K562 (cell line): ENCODE results near the gene ZNF628. TPM values are rescaled to one million over a fixed set of nuclear protein-coding genes. Genes with fewer than 3 reads are reported as not detected.

Experiments used
- BCLAF1 ChIP-seq, 2 experiments: fragments of 450-650 bp in 1 of 2; IDR thresholded peaks; 2 replicates each; pipeline ENCODE4 v1.6.1; 2011 to 2017; ENCODE audit warnings: low read depth in 2 of 2, antibody characterized with exemption in 1 of 2, borderline replicate concordance in 1 of 2, low read length in 1 of 2, mild to moderate bottlenecking in 1 of 2, mixed read lengths in 1 of 2; ENCODE audit not compliant: control insufficient read depth in 1 of 2
- BRF2 ChIP-seq: IDR thresholded peaks from 3 replicates; pipeline ENCODE4 v1.6.1; 2011; ENCODE audit warnings: borderline replicate concordance, mild to moderate bottlenecking; ENCODE audit not compliant: insufficient read length, insufficient read depth
- CREB1 ChIP-seq, 2 experiments: sonication (generic) in 1 of 2; formaldehyde crosslinking in 1 of 2; IDR thresholded peaks; 2 replicates each; pipeline versions ENCODE4 v1.6.1 to v1.8.0; 2012 to 2022; ENCODE audit warnings: inconsistent platforms in 1 of 2, mild to moderate bottlenecking in 1 of 2, missing genetic modification reagents in 1 of 2, moderate library complexity in 1 of 2
- GABPA ChIP-seq: fragments of 200-800 bp; sonication (Bioruptor generic); conservative IDR thresholded peaks from 2 replicates; pipeline ENCODE4 v1.6.1; 2016; ENCODE audit warnings: low read depth, missing genetic modification characterization, missing compliant biosample characterization
- GABPB1 ChIP-seq: sonication (generic); formaldehyde crosslinking; IDR thresholded peaks from 2 replicates; pipeline ENCODE4 v1.8.0; 2022; ENCODE audit warnings: mild to moderate bottlenecking, missing genetic modification reagents
- HBP1 ChIP-seq: fragments of 450-650 bp; formaldehyde crosslinking; IDR thresholded peaks from 2 replicates; pipeline ENCODE4 v1.4.0; 2022; ENCODE audit warnings: missing genetic modification characterization
- JUNB ChIP-seq: fragments of 450-650 bp; formaldehyde crosslinking; conservative IDR thresholded peaks from 2 replicates; pipeline ENCODE4 v1.4.0; 2020; ENCODE audit warnings: mild to moderate bottlenecking
- JUND ChIP-seq, 2 experiments: IDR thresholded peaks; 2 replicates in 1 of 2; 3 replicates in 1 of 2; pipeline ENCODE4 v1.6.1; 2011; ENCODE audit warnings: borderline replicate concordance in 2 of 2, low read depth in 2 of 2, low read length in 2 of 2, improper control_type of control experiment in 1 of 2, missing biosample characterization in 1 of 2, missing genetic modification characterization in 1 of 2, missing genetic modification reagents in 1 of 2
- KDM1A ChIP-seq, 2 experiments: fragments of 450-650 bp; IDR thresholded peaks; 2 replicates each; pipeline ENCODE4 v1.6.1; 2016; ENCODE audit warnings: mild to moderate bottlenecking in 2 of 2
- KLF13 ChIP-seq: fragments of 450-650 bp; IDR thresholded peaks from 2 replicates; pipeline ENCODE4 v1.6.1; 2016; ENCODE audit warnings: missing genetic modification characterization, low read depth, mild to moderate bottlenecking, missing compliant biosample characterization, moderate library complexity, borderline replicate concordance
- RBM34 ChIP-seq: fragments of 200-400 bp; formaldehyde crosslinking; IDR thresholded peaks from 2 replicates; pipeline ENCODE4 v1.6.1; 2018; ENCODE audit warnings: low read length, borderline replicate concordance; ENCODE audit not compliant: insufficient read depth
- SAP30 ChIP-seq: fragments of 200-600 bp; sonication (generic); IDR thresholded peaks from 2 replicates; pipeline ENCODE4 v1.6.1; 2012; ENCODE audit warnings: borderline replicate concordance, low read depth, mild to moderate bottlenecking, moderate library complexity, low read length, control low read depth, inconsistent platforms; ENCODE audit not compliant: insufficient read depth, poor library complexity, severe bottlenecking
- TEAD1 ChIP-seq, 2 experiments: fragments of 450-650 bp in 1 of 2; sonication (generic) in 1 of 2; formaldehyde crosslinking; IDR thresholded peaks; 2 replicates each; pipeline versions ENCODE4 v1.4.0 to v1.8.0; 2020 to 2022; ENCODE audit warnings: mild to moderate bottlenecking in 2 of 2, missing genetic modification reagents in 1 of 2
- ZKSCAN8 ChIP-seq: fragments of 200-800 bp; sonication (Bioruptor generic); IDR thresholded peaks from 2 replicates; pipeline ENCODE4 v1.6.1; 2016; ENCODE audit warnings: missing genetic modification characterization, missing compliant biosample characterization
- ZNF124 ChIP-seq: sonication (generic); formaldehyde crosslinking; IDR thresholded peaks from 2 replicates; pipeline ENCODE4 v1.8.1; 2022; ENCODE audit warnings: missing genetic modification reagents
- ZNF23 ChIP-seq: fragments of 250-450 bp; sonication (Bioruptor Pico); IDR thresholded peaks from 2 replicates; pipeline ENCODE4 v1.4.0; 2020; ENCODE audit warnings: mild to moderate bottlenecking
- ZNF280B ChIP-seq: fragments of 250-450 bp; sonication (Bioruptor Pico); IDR thresholded peaks from 2 replicates; pipeline ENCODE4 v1.5.1; 2021; ENCODE audit warnings: mild to moderate bottlenecking
- ZNF324 ChIP-seq: fragments of 250-450 bp; sonication (Bioruptor Pico); IDR thresholded peaks from 2 replicates; pipeline ENCODE4 v1.4.0; 2020; ENCODE audit warnings: mild to moderate bottlenecking
- polyA plus RNA-seq, 8 experiments: library from polyadenylated mRNA; depleted of rRNA in 4 of 8; stranded (reverse) in 5 of 8; unstranded in 3 of 8; fragments of >200 nt; fragmentation: Nextera tagmentation in 2 of 8; fragmentation: Illumina TruSeq in 1 of 8; extraction: Ambion mirVana in 2 of 8; extraction: Trizol in 1 of 8; gene quantifications; 2 replicates each; pipeline versions ENCODE4 v1.2.1 to v1.2.3, GENCODE V29; 2011 to 2014; ENCODE audit warnings: inconsistent platforms in 1 of 8, missing spikeins in 1 of 8
- total RNA-seq, 7 experiments: library from RNA; depleted of rRNA in 6 of 7; stranded (reverse); fragments of >200 nt in 6 of 7; fragmentation: Illumina TruSeq in 2 of 7; extraction: Trizol in 2 of 7; gene quantifications; 2 replicates each; pipeline versions ENCODE4 v1.2.1 to v1.2.3, GENCODE V29; 2011 to 2021; ENCODE audit warnings: low replicate concordance in 1 of 7

ZNF628 gene
- total and polyA plus RNA-seq, 9 of the 15 experiments (the other 6 are each of a cell fraction or from before 2014, with no cell fraction given) = 0.13 to 13.6 (median 2.2) TPM; not detected in 3

GRCh38 chr19:55432241-55432959 is 44.0 kb upstream of the ZNF628 start (continued):
- no peak for TF ChIP-seq SAP30
- TF ChIP-seq ZKSCAN8 (CRISPR knock-in tag) = no peak
- no peak for TF ChIP-seq ZNF324 (CRISPR knock-in tag)
- TF ChIP-seq CREB1 (IDR thresholded peaks at IDR 0.05) = peak; percentile 82
- TF ChIP-seq CREB1 (CRISPR knock-in tag; IDR thresholded peaks at IDR 0.05) = peak; percentile 93
- TF ChIP-seq KDM1A (IDR thresholded peaks at IDR 0.05) = no peak
- peak; percentile 65; the same call in 1 of the 2 replicates for TF ChIP-seq JUND (IDR thresholded peaks at IDR 0.05; ENCODE audit: borderline replicate concordance, low read depth, low read length)
- TF ChIP-seq JUND (tag; IDR thresholded peaks at IDR 0.05; ENCODE audit: borderline replicate concordance, low read depth, low read length) = peak; percentile 61; the same call in 2 of the 3 replicates
- no peak for TF ChIP-seq BCLAF1 (IDR thresholded peaks at IDR 0.05; ENCODE audit: borderline replicate concordance in 1 of 2, control insufficient read depth in 1 of 2, low read depth in 2 of 2, low read length in 1 of 2)
- no peak for TF ChIP-seq ZNF23 (CRISPR knock-in tag)
- TF ChIP-seq RBM34 = no peak
- no peak for TF ChIP-seq KLF13 (tag)
- peak; percentile 84 for TF ChIP-seq JUNB (CRISPR knock-in tag)
- TF ChIP-seq ZNF280B (CRISPR knock-in tag) = no peak
- no peak for TF ChIP-seq BRF2
- no peak for TF ChIP-seq HBP1
- TF ChIP-seq ZNF124 (CRISPR knock-in tag) = no peak
- peak; percentile 37; the same call in 1 of the 2 replicates for TF ChIP-seq GABPA (tag)
- peak; percentile 88 for TF ChIP-seq GABPB1
- 0 out of 4 replicates have a peak, but pooled peaks of 1 of the 2 experiments have one; percentile 8 for TF ChIP-seq TEAD1 (CRISPR knock-in tag; IDR thresholded peaks at IDR 0.05)
